DOHH2 (cell line): Measurements from ENCODE around the gene TMEM161B.

Experiments used
- CTCF ChIP-seq: fragments of 200-600 bp; sonication (generic); IDR thresholded peaks from one replicate; pipeline ENCODE4 v1.5.1; 2014; ENCODE audit warnings: antibody characterized with exemption, mild to moderate bottlenecking, low read depth, low read length; ENCODE audit not compliant: poor library complexity, severe bottlenecking
- EZH2phosphoT487 ChIP-seq: fragments of 200-600 bp; sonication (generic); IDR thresholded peaks from 2 replicates; pipeline ENCODE4 v1.6.1; 2017; ENCODE audit warnings: borderline replicate concordance, mild to moderate bottlenecking, antibody characterized with exemption, low read length, moderate library complexity, mixed read lengths

GRCh38 chr5:88245893-88246244 is 22.8 kb downstream of the TMEM161B start:
- TF ChIP-seq CTCF: no peak
- TF ChIP-seq EZH2phosphoT487: no peak
